Lower leg skin (tissue), 3 donors: ENCODE data around the gene PMM2.

Experiments
- CTCF ChIP-seq, 3 donors: fragments of 450-650 bp; IDR thresholded peaks; one replicate each; pipeline ENCODE4 v1.5.1; 2016; ENCODE audit warnings: antibody characterized with exemption in 3 of 3, mild to moderate bottlenecking in 3 of 3, moderate library complexity in 2 of 3
- POLR2A ChIP-seq, 2 donors: fragments of 450-650 bp; IDR thresholded peaks; one replicate each; pipeline ENCODE4 v1.6.1; 2016 to 2017; ENCODE audit warnings: antibody characterized with exemption in 2 of 2, mild to moderate bottlenecking in 1 of 2, moderate library complexity in 1 of 2

- TF ChIP-seq CTCF (IDR thresholded peaks at IDR 0.05) = no peak
- TF ChIP-seq POLR2A (IDR thresholded peaks at IDR 0.05) = no peak
These were observed 28.7 kb downstream of the PMM2 start for GRCh38 chr16:8826278-8826879.
